Measurements from ENCODE around the gene BCKDHB. TPM values are rescaled to one million over a fixed set of nuclear protein-coding genes. Genes with fewer than 3 reads are reported as not detected.

The BCKDHB gene
- total RNA-seq, 1 experiment from 2014 or later, result 20.0 TPM

DNA sequence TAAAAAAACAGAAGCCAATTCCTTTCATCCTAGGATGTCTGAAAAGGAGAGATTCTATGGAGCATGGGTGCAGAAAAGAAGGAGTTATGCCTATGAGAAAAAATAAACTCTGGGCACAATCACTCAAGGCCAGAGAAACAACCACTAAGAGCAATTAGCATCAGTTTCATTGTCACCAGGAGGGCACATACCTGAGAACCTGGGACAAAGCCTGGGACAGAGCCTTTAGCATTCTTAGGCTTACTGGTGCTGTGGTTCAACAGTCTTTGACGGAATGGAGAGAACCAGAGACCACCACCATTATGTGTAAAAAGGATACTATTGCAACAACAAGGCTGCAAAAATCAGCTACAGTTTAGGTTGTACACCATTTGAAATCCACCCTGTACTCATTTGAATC is 29.4 kb upstream of the BCKDHB start:
- DNase-seq (ENCODE audit: low spot score), result no peak

DNA sequence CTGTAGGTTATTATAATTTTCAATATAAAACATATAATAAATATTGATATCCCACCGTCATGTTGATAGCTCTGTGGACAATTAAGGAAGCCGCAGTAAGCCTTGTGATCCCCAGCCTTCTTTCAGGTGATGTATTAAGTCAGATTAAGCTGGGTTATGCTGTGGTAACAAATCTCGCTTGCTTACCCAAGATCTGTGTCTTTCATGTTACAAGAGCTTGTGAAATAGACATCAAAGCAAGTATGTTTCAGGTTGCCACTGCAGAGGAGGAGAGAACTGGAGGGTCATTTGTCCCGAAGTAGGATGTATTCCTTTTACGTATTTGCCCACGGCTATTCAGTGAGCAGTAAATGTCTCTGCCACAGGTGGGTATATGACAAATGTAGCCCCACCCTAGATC is 17.8 kb upstream of the BCKDHB start:
- Histone ChIP-seq H3K4me3 (ENCODE audit: low read depth, low read length, poor library complexity, severe bottlenecking) (no peak overlapping the region), H3K36me3 (ENCODE audit: insufficient read depth, low read length, poor library complexity, severe bottlenecking) (no peaks in the 10 kb centered on the region), H3K27ac (ENCODE audit: low read depth, low read length, poor library complexity, severe bottlenecking) (no peak overlapping the region), H3K27me3 (replicated peaks; ENCODE audit: insufficient read depth, low read depth, low read length, poor library complexity) (no peaks in the 10 kb centered on the region), H3K9me3 (ENCODE audit: low read depth, low read length, poor library complexity, severe bottlenecking) (no peaks in the 10 kb centered on the region), H3K4me1 (ENCODE audit: insufficient read depth, low read length, poor library complexity, severe bottlenecking) (no peaks in the 10 kb centered on the region)
- CTCF ChIA-PET, result no interaction called here
- intact Hi-C loops (cut with micrococcal nuclease; ENCODE audit: unreplicated experiment), result no loop called here
- no TSS peak for BruUV-seq (replicated peaks)
- POLR2A ChIA-PET (ENCODE audit: low non-redundant PET), result no interaction called here
- TF ChIP-seq EZH2 (IDR thresholded peaks at IDR 0.05; ENCODE audit: borderline replicate concordance, low read depth, low read length, poor library complexity, severe bottlenecking), result no peak
- TF ChIP-seq, protein P1, sequence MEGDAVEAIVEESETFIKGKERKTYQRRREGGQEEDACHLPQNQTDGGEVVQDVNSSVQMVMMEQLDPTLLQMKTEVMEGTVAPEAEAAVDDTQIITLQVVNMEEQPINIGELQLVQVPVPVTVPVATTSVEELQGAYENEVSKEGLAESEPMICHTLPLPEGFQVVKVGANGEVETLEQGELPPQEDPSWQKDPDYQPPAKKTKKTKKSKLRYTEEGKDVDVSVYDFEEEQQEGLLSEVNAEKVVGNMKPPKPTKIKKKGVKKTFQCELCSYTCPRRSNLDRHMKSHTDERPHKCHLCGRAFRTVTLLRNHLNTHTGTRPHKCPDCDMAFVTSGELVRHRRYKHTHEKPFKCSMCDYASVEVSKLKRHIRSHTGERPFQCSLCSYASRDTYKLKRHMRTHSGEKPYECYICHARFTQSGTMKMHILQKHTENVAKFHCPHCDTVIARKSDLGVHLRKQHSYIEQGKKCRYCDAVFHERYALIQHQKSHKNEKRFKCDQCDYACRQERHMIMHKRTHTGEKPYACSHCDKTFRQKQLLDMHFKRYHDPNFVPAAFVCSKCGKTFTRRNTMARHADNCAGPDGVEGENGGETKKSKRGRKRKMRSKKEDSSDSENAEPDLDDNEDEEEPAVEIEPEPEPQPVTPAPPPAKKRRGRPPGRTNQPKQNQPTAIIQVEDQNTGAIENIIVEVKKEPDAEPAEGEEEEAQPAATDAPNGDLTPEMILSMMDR (conservative IDR thresholded peaks at IDR 0.05; ENCODE audit: low read depth, low read length), result no peak
- no peak for DNase-seq (ENCODE audit: low spot score)

More for the DNA sequence above, 29.4 kb upstream of the BCKDHB start:
- intact Hi-C loops (cut with micrococcal nuclease; ENCODE audit: unreplicated experiment), result no loop called here
- no peak overlapping the region for H3K4me3 ChIP-seq (ENCODE audit: low read depth, low read length, poor library complexity, severe bottlenecking)
- BruUV-seq (replicated peaks), result no TSS peak
- H3K9me3 ChIP-seq (ENCODE audit: low read depth, low read length, poor library complexity, severe bottlenecking), result no peaks in the 10 kb centered on the region
- POLR2A ChIA-PET (ENCODE audit: low non-redundant PET), result no interaction called here
- H3K27ac ChIP-seq (ENCODE audit: low read depth, low read length, poor library complexity, severe bottlenecking), result no peak overlapping the region
- TF ChIP-seq EZH2 (IDR thresholded peaks at IDR 0.05; ENCODE audit: borderline replicate concordance, low read depth, low read length, poor library complexity, severe bottlenecking), result no peak
- TF ChIP-seq, protein P1 (conservative IDR thresholded peaks at IDR 0.05; ENCODE audit: low read depth, low read length), result no peak
- no peaks in the 10 kb centered on the region for H3K27me3 ChIP-seq (replicated peaks; ENCODE audit: insufficient read depth, low read depth, low read length, poor library complexity)
- H3K4me1 ChIP-seq (ENCODE audit: insufficient read depth, low read length, poor library complexity, severe bottlenecking), result no peaks in the 10 kb centered on the region
- no peaks in the 10 kb centered on the region for H3K36me3 ChIP-seq (ENCODE audit: insufficient read depth, low read length, poor library complexity, severe bottlenecking)
- CTCF ChIA-PET, result no interaction called here

- no TSS peak for BruUV-seq (replicated peaks)
- Histone ChIP-seq H3K4me1 (ENCODE audit: insufficient read depth, low read length, poor library complexity, severe bottlenecking) (no peaks in the 10 kb centered on the region), H3K27ac (ENCODE audit: low read depth, low read length, poor library complexity, severe bottlenecking) (no peak overlapping the region), H3K9me3 (ENCODE audit: low read depth, low read length, poor library complexity, severe bottlenecking) (no peaks in the 10 kb centered on the region), H3K27me3 (replicated peaks; ENCODE audit: insufficient read depth, low read depth, low read length, poor library complexity) (no peaks in the 10 kb centered on the region), H3K4me3 (ENCODE audit: low read depth, low read length, poor library complexity, severe bottlenecking) (no peak overlapping the region), H3K36me3 (ENCODE audit: insufficient read depth, low read length, poor library complexity, severe bottlenecking) (no peaks in the 10 kb centered on the region)
- no peak for DNase-seq (ENCODE audit: low spot score)
- TF ChIP-seq, protein P1 (conservative IDR thresholded peaks at IDR 0.05; ENCODE audit: low read depth, low read length), result no peak
- TF ChIP-seq EZH2 (IDR thresholded peaks at IDR 0.05; ENCODE audit: borderline replicate concordance, low read depth, low read length, poor library complexity, severe bottlenecking), result no peak
- intact Hi-C loops (cut with micrococcal nuclease; ENCODE audit: unreplicated experiment), result loop anchor here (5.0 kb wide), 2 partner anchors 214 to 314 kb away; no protein-coding TSS in a partner anchor
- ChIA-PET POLR2A (ENCODE audit: low non-redundant PET) (no interaction called here), CTCF (no interaction called here)
Observed at GRCh38 chr6:80091506-80091905, 15.0 kb upstream of the BCKDHB start.
